ENCODE measurements around the gene ERMARD.

ERMARD gene

DNA sequence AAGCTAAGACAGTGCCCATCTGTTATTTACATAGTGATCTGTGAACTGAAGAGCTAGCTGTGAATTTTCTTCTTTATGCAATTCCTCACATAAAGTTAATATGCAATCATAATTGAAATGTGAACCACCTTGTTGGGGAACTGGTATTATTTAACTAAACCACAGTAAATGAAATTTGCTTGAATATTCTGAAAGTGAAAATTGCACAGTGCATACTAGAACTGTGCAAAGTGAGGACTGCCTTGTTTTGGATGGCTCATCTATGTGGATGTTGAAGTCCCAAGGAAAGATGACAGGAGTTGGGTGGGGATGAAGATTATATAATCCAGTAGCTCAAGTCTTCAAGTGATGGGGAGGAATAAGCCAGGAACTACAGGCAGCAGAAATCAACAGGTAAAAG, 21.5 kb upstream of the ERMARD start:
- TF ChIP-seq, protein P1, sequence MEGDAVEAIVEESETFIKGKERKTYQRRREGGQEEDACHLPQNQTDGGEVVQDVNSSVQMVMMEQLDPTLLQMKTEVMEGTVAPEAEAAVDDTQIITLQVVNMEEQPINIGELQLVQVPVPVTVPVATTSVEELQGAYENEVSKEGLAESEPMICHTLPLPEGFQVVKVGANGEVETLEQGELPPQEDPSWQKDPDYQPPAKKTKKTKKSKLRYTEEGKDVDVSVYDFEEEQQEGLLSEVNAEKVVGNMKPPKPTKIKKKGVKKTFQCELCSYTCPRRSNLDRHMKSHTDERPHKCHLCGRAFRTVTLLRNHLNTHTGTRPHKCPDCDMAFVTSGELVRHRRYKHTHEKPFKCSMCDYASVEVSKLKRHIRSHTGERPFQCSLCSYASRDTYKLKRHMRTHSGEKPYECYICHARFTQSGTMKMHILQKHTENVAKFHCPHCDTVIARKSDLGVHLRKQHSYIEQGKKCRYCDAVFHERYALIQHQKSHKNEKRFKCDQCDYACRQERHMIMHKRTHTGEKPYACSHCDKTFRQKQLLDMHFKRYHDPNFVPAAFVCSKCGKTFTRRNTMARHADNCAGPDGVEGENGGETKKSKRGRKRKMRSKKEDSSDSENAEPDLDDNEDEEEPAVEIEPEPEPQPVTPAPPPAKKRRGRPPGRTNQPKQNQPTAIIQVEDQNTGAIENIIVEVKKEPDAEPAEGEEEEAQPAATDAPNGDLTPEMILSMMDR (IDR thresholded peaks at IDR 0.05; ENCODE audit: control extremely low read depth, extremely low read depth, low read depth, missing control alignments), result no peak
- ChIA-PET POLR2A (no interaction called here), CTCF (no interaction called here)
- DNase-seq (ENCODE audit: extremely low spot score), result no peak

DNA sequence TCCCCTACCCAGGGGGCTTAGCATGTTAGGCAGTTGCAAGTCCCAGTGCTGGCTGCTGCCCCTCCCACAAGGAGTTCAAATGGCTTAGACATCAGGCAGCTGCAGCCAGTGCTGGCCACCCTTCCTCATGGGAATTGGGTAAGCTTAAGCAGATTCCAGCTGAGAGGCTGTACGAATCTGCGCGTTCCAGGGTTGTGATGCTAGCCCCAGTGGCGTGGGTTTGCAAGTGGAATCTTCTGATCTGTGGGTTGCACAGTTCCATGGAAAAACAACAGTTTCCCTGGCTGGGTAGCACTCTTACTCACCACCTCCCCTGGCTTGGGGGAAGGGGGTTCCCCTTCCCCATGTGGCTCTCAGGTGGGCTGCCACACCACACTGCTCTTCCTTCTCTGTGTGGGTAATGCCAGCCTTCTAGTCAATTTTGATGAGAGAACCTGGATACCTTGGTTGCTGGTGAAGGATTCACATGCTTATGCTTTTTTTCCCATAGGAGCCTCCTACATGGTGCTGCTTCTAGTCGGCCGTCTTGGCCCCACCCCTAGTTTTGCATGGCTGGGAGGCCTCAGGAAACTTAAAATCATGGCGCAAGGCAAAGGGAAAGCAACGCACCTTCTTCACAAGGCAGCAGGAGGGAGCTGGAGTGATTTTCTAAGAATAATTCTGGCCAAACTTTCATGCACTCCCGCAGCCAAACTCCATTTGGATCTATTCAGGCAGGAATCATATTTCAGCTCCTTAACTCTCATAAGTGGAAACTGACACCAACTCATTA, 13.0 kb upstream of the ERMARD start:
- no peak for DNase-seq (ENCODE audit: extremely low spot score)
- POLR2A ChIA-PET, result no interaction called here

GRCh38 chr6:169738976-169739529, 12.4 kb upstream of the ERMARD start:
- no peak for DNase-seq (ENCODE audit: extremely low spot score)
- TF ChIP-seq, protein P1 (IDR thresholded peaks at IDR 0.05; ENCODE audit: control extremely low read depth, extremely low read depth, low read depth, missing control alignments), result no peak
- CTCF ChIA-PET, result no interaction called here
- POLR2A ChIA-PET, result no interaction called here

More for the DNA sequence above, 13.0 kb upstream of the ERMARD start:
- TF ChIP-seq, protein P1 (IDR thresholded peaks at IDR 0.05; ENCODE audit: control extremely low read depth, extremely low read depth, low read depth, missing control alignments), result no peak
- CTCF ChIA-PET, result no interaction called here

GRCh38 chr6:169741344-169741743, 10.1 kb upstream of the ERMARD start:
- POLR2A ChIA-PET, result no interaction called here
- CTCF ChIA-PET, result interaction anchor here (0.9 to 1.3 kb wide), 5 partner anchors 10 to 49 kb away, joined by 3 to 4 read pairs (median 3); no protein-coding TSS in a partner anchor
- TF ChIP-seq, protein P1 (IDR thresholded peaks at IDR 0.05; ENCODE audit: control extremely low read depth, extremely low read depth, low read depth, missing control alignments), result no peak
- no peak for DNase-seq (ENCODE audit: extremely low spot score)

GRCh38 chr6:169745405-169745804, 6.0 kb upstream of the ERMARD start:
- no peak for DNase-seq (ENCODE audit: extremely low spot score)

GRCh38 chr6:169746556-169746955, 4.9 kb upstream of the ERMARD start:
- DNase-seq (ENCODE audit: extremely low spot score), result no peak
- CTCF ChIA-PET, result interaction anchor here (1.3 kb wide), 1 partner anchor 14 kb away, joined by 3 read pairs; no protein-coding TSS in a partner anchor
- TF ChIP-seq, protein P1 (IDR thresholded peaks at IDR 0.05; ENCODE audit: control extremely low read depth, extremely low read depth, low read depth, missing control alignments), result no peak
- POLR2A ChIA-PET, result no interaction called here

More at GRCh38 chr6:169745405-169745804, 6.0 kb upstream of the ERMARD start:
- CTCF ChIA-PET, result interaction anchor here (1.3 kb wide), 1 partner anchor 16 kb away, joined by 3 read pairs; no protein-coding TSS in a partner anchor
- POLR2A ChIA-PET, result no interaction called here
- TF ChIP-seq, protein P1 (IDR thresholded peaks at IDR 0.05; ENCODE audit: control extremely low read depth, extremely low read depth, low read depth, missing control alignments), result no peak

All from GM10248 (cell line).